Smooth muscle cell (in vitro differentiated cells): ENCODE measurements around the gene SP140. TPM values are rescaled to one million over a fixed set of nuclear protein-coding genes. Genes with fewer than 3 reads are reported as not detected.

Experiments
- DNase-seq: peaks from one replicate; lab custom pipeline; 2025; ENCODE audit not compliant: unreplicated experiment; lab: John Stamatoyannopoulos, UW
- H2AFZ ChIP-seq: fragments of 200-600 bp; sonication (generic); 2 replicates; pipeline ENCODE4 v1.6.0; 2016; ENCODE audit warnings: antibody characterized with exemption, low read depth, mild to moderate bottlenecking
- H3F3A ChIP-seq: fragments of 200-600 bp; sonication (generic); 2 replicates; pipeline ENCODE4 v1.6.0; 2017; ENCODE audit warnings: antibody characterized with exemption, low read depth
- H3K27ac ChIP-seq: fragments of 200-600 bp; sonication (generic); 2 replicates; pipeline ENCODE4 v1.5.1; 2016; ENCODE audit warnings: low read depth, mild to moderate bottlenecking
- H3K27me3 ChIP-seq: fragments of 200-600 bp; sonication (generic); 2 replicates; pipeline ENCODE4 v1.6.1; 2016; ENCODE audit warnings: low read depth, mild to moderate bottlenecking
- H3K36me3 ChIP-seq: fragments of 200-600 bp; sonication (generic); 2 replicates; pipeline ENCODE4 v1.5.1; 2016; ENCODE audit warnings: low read depth
- H3K4me1 ChIP-seq: fragments of 200-600 bp; sonication (generic); 2 replicates; pipeline ENCODE4 v1.5.1; 2016; ENCODE audit warnings: low read depth
- H3K4me2 ChIP-seq: fragments of 200-600 bp; sonication (generic); 2 replicates; pipeline ENCODE4 v1.6.0; 2016; ENCODE audit warnings: mild to moderate bottlenecking
- H3K4me3 ChIP-seq: fragments of 200-600 bp; sonication (generic); 2 replicates; pipeline ENCODE4 v1.5.1; 2016; ENCODE audit warnings: mild to moderate bottlenecking
- H3K79me2 ChIP-seq: fragments of 200-600 bp; sonication (generic); 2 replicates; pipeline ENCODE4 v1.6.0; 2016; ENCODE audit warnings: low read depth, mild to moderate bottlenecking
- H3K9ac ChIP-seq: fragments of 200-600 bp; sonication (generic); 2 replicates; pipeline ENCODE4 v1.6.0; 2016; ENCODE audit warnings: low read depth
- H3K9me3 ChIP-seq: fragments of 200-600 bp; sonication (generic); replicated peaks from 2 replicates; pipeline ENCODE4 v1.5.1; 2016; ENCODE audit warnings: low read depth
- H4K20me1 ChIP-seq: fragments of 200-600 bp; sonication (generic); 2 replicates; pipeline ENCODE4 v1.6.0; 2016; ENCODE audit warnings: low read depth
- CTCF ChIP-seq: fragments of 200-600 bp; sonication (generic); IDR thresholded peaks from 2 replicates; pipeline ENCODE4 v1.5.1; 2017; ENCODE audit warnings: borderline replicate concordance, mild to moderate bottlenecking, antibody characterized with exemption; ENCODE audit not compliant: insufficient read depth, poor library complexity, severe bottlenecking
- WGBS: methylation state at CpG from one replicate; pipeline ENCODE4 v1.1.7; 2016; ENCODE audit warnings: low lambda C conversion rate; 5-methylcytosine and 5-hydroxymethylcytosine counted together
- polyA plus RNA-seq: library from polyadenylated mRNA; unstranded; fragments of >200 nt; fragmentation: Nextera tagmentation; extraction: Ambion mirVana; gene quantifications from 2 replicates; pipeline ENCODE4 v1.2.1, GENCODE V29; 2016
- total RNA-seq: library from RNA; depleted of rRNA; stranded (reverse); fragments of >200 nt; gene quantifications from 2 replicates; pipeline ENCODE4 v1.2.3, GENCODE V29; 2014

Gene SP140
- total and polyA plus RNA-seq, 2 experiments from 2014 or later = 0.04 TPM; not detected in 1

GRCh38 chr2:230317366-230317765, 91.8 kb downstream of the SP140 start:
- H3K27ac ChIP-seq = no peak overlapping the region
- WGBS = 97% methylated on average over 3 of the region's 3 CpGs
- H3K4me1 ChIP-seq = peaks cover 4% of the 10 kb centered on the region
- H3F3A ChIP-seq = no peaks in the 10 kb centered on the region
- no peak for TF ChIP-seq CTCF
- H3K4me2 ChIP-seq = no peak overlapping the region
- no peak overlapping the region for H3K4me3 ChIP-seq
- H3K9ac ChIP-seq = no peak overlapping the region
- H3K27me3 ChIP-seq = no peaks in the 10 kb centered on the region
- H3K36me3 ChIP-seq = no peaks in the 10 kb centered on the region
- H3K9me3 ChIP-seq = no peaks in the 10 kb centered on the region
- no peak for DNase-seq
- no peaks in the 10 kb centered on the region for H3K79me2 ChIP-seq
- H2AFZ ChIP-seq = no peak overlapping the region
- no peaks in the 10 kb centered on the region for H4K20me1 ChIP-seq

GRCh38 chr2:230318190-230319121, 92.9 kb downstream of the SP140 start:
- Histone ChIP-seq H3K9ac (no peak overlapping the region), H3K4me1 (no peaks in the 10 kb centered on the region), H3K27ac (no peak overlapping the region), H3K4me2 (no peak overlapping the region), H3F3A (no peaks in the 10 kb centered on the region), H3K4me3 (no peak overlapping the region), H2AFZ (no peak overlapping the region), H4K20me1 (no peaks in the 10 kb centered on the region), H3K9me3 (no peaks in the 10 kb centered on the region), H3K27me3 (no peaks in the 10 kb centered on the region), H3K36me3 (no peaks in the 10 kb centered on the region), H3K79me2 (no peaks in the 10 kb centered on the region)
- DNase-seq = no peak
- WGBS = 89% methylated on average over 6 of the region's 6 CpGs
- TF ChIP-seq CTCF = no peak

GRCh38 chr2:230319211-230319862, 93.8 kb downstream of the SP140 start:
- no peak overlapping the region for H3K4me2 ChIP-seq
- H4K20me1 ChIP-seq = no peaks in the 10 kb centered on the region
- H3K27ac ChIP-seq = no peak overlapping the region
- no peaks in the 10 kb centered on the region for H3K36me3 ChIP-seq
- no peaks in the 10 kb centered on the region for H3K79me2 ChIP-seq
- no peaks in the 10 kb centered on the region for H3K9me3 ChIP-seq
- TF ChIP-seq CTCF = no peak
- H3K4me3 ChIP-seq = no peak overlapping the region
- H3K9ac ChIP-seq = no peak overlapping the region
- no peaks in the 10 kb centered on the region for H3K4me1 ChIP-seq
- WGBS = 93% methylated on average over 5 of the region's 5 CpGs
- DNase-seq = no peak
- H2AFZ ChIP-seq = no peak overlapping the region
- no peaks in the 10 kb centered on the region for H3F3A ChIP-seq
- no peaks in the 10 kb centered on the region for H3K27me3 ChIP-seq
